ENCODE data around the gene RAPGEF1. TPM values are rescaled to one million over a fixed set of nuclear protein-coding genes. Genes with fewer than 3 reads are reported as not detected.

The RAPGEF1 gene
- total RNA-seq, 4 donors from 2014 or later, result 32.0 to 57.3 (median 38.9) TPM

DNA sequence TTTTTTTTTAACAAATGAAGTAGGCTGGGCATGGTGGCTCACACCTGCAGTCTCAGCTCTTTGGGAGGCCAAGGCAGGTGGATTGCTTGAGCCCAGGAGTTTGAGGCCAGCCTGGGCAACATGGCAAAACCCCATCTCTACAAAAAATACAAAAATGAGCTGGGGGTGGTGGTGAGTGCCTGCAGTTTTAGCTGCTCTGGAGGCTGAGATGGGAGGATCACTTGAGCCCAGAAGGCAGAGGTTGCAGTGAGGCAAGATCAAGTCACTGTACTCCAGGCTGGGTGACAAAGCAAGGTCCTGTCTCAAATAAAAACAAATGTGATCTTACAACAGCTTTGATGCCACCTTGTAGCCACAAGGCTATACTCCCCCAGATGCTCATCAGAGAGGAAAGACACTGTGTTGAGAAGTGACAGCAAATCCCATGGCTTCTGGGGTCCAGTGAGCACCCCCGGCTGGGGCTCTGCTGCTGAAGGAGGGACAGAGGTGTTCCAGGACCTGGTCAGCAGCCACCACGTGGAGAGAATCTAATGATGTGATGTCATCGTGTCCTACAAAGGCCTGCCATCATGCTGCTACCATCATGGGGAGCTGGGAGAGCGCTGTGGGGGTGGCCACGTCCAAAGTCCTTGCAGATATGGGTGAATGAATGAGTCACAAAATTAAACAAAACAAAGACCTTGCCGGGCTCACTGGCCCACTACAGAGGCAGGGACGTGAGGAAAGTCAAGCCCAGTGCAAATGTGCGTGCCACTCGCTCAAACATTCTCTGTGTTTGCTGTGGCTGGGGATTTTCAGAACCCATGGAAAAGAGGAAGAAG is 133.9 kb downstream of the RAPGEF1 start:
- H3K27me3 ChIP-seq, result no peaks in the 10 kb centered on the region
- WGBS, 2 donors, result 82 to 85% methylated on average over 9 of the region's 9 CpGs
- H3K4me1 ChIP-seq, result peaks cover 4 to 36% (median 31%) of the 10 kb centered on the region in 4 donors
- H3K36me3 ChIP-seq, result peaks cover 4 to 54% (median 17%) of the 10 kb centered on the region in 3 donors
- TF ChIP-seq CTCF (IDR thresholded peaks at IDR 0.05) (no peak), EP300 (IDR thresholded peaks at IDR 0.05) (no peak), POLR2A (IDR thresholded peaks at IDR 0.05) (no peak)
- no peak overlapping the region for H3K27ac ChIP-seq
- no peak overlapping the region for H3K4me3 ChIP-seq
- no peaks in the 10 kb centered on the region for H3K9me3 ChIP-seq
- DNase-seq (ENCODE audit: low spot score in 2 of 2), result no peak

DNA sequence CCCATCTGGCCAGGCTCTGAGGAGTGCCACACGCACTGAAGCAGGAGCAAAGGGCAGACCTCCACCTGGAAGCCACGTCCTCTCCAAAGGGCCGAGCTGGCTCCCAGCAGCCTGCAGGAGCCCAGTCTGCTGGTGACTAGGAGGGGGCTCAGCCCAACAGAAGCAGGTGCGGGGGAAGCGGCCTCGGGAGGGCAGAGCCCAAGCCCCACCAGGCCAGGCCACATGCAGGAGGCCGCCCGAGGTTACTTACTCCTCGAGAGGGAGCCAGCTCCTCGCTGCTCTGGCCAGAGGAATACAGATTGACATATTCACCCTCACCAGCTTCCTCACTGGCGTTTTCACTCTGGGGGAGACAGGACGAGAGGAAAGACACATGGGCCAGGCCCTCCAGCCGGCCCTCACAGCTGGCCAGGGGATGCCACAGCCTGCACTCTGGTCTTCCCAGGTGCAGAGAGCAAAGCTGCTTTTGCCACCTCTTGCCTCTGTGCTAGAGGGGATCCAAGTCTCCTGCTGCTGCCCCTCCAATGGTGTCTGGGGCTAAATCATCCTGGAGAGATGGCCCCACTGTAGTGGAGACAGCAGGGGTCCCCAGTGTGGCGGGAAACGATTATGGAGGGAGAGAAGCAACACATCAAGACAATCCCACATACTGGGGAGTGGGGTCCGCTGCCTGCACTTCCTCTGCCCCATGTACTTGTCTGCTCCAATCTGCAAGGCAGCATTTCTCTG is 136.0 kb downstream of the RAPGEF1 start:
- H3K4me1 ChIP-seq, result peaks cover 0 to 15% (median 11%) of the 10 kb centered on the region in 4 donors
- H3K27ac ChIP-seq, result no peak overlapping the region
- 81 to 87% methylated on average over 11 to 14 of the region's 16 CpGs for WGBS, 2 donors
- no peak overlapping the region for H3K4me3 ChIP-seq
- peaks cover 4 to 73% (median 17%) of the 10 kb centered on the region in 3 donors for H3K36me3 ChIP-seq
- no peak for DNase-seq (ENCODE audit: low spot score in 2 of 2)
- H3K9me3 ChIP-seq, result no peaks in the 10 kb centered on the region
- no peaks in the 10 kb centered on the region for H3K27me3 ChIP-seq
- no peak for TF ChIP-seq POLR2A (IDR thresholded peaks at IDR 0.05)
- no peak for TF ChIP-seq EP300 (IDR thresholded peaks at IDR 0.05)
- no peak for TF ChIP-seq CTCF (IDR thresholded peaks at IDR 0.05)

GRCh38 chr9:131603199-131603598 is 136.7 kb downstream of the RAPGEF1 start:
- Histone ChIP-seq H3K36me3 (peaks cover 4 to 80% (median 17%) of the 10 kb centered on the region in 3 donors), H3K4me1 (peaks cover 0 to 8% (median 4%) of the 10 kb centered on the region in 4 donors), H3K27ac (no peak overlapping the region), H3K27me3 (no peaks in the 10 kb centered on the region), H3K4me3 (no peak overlapping the region), H3K9me3 (no peaks in the 10 kb centered on the region)
- WGBS, 2 donors, result 83 to 98% methylated on average over 8 to 9 of the region's 9 CpGs
- TF ChIP-seq POLR2A (IDR thresholded peaks at IDR 0.05), result no peak
- TF ChIP-seq EP300 (IDR thresholded peaks at IDR 0.05), result no peak
- no peak for TF ChIP-seq CTCF (IDR thresholded peaks at IDR 0.05)
- DNase-seq (ENCODE audit: low spot score in 2 of 2), result no peak

GRCh38 chr9:131601683-131602181 is 138.1 kb downstream of the RAPGEF1 start:
- Histone ChIP-seq H3K36me3 (peaks cover 4 to 94% (median 25%) of the 10 kb centered on the region in 3 donors), H3K4me3 (no peak overlapping the region), H3K9me3 (no peaks in the 10 kb centered on the region), H3K27ac (no peak overlapping the region), H3K27me3 (no peaks in the 10 kb centered on the region), H3K4me1 (no peaks in the 10 kb centered on the region)
- TF ChIP-seq CTCF (IDR thresholded peaks at IDR 0.05) (no peak), EP300 (IDR thresholded peaks at IDR 0.05) (no peak), POLR2A (IDR thresholded peaks at IDR 0.05) (no peak)
- DNase-seq (ENCODE audit: low spot score in 2 of 2), result no peak
- WGBS, 2 donors, result 92 to 93% methylated on average over 14 of the region's 14 CpGs

Data from tibial nerve (tissue), 4 donors.